ENCODE measurements around the gene PSMD8. TPM values are rescaled to one million over a fixed set of nuclear protein-coding genes. Genes with fewer than 3 reads are reported as not detected.

PSMD8 gene
- total RNA-seq, 1 donor from 2014 or later: 316 TPM

DNA sequence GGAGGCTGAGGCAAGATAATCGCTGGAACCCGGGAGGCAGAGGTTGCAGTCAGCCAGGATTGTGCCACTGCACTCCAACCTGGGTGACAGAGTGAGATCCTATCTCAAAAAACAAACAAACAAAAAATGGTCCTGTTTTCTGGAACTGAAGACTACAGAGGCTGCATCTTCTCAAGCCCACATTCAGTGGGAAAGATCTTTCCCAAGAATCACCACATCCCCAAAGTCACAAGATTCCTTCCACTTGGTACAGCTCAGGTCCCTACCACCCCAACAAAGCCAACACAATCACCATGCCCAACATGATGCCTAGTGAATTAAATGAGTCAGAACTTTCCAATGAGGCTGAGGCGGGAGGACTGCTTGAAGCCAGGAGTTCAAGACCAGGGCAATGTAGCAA, 23.5 kb upstream of the PSMD8 start:
- no peak overlapping the region for H3K4me3 ChIP-seq (ENCODE audit: low read depth, low read length)
- no peaks in the 10 kb centered on the region for H3K36me3 ChIP-seq (ENCODE audit: control insufficient read depth, insufficient read depth, low read length)
- TF ChIP-seq CTCF (IDR thresholded peaks at IDR 0.05; ENCODE audit: insufficient read depth, low read length, poor library complexity, severe bottlenecking): no peak
- DNase-seq (ENCODE audit: low read depth): no peak
- H3K27me3 ChIP-seq (ENCODE audit: control insufficient read depth, insufficient read depth, low read length): peaks cover 6% of the 10 kb centered on the region

DNA sequence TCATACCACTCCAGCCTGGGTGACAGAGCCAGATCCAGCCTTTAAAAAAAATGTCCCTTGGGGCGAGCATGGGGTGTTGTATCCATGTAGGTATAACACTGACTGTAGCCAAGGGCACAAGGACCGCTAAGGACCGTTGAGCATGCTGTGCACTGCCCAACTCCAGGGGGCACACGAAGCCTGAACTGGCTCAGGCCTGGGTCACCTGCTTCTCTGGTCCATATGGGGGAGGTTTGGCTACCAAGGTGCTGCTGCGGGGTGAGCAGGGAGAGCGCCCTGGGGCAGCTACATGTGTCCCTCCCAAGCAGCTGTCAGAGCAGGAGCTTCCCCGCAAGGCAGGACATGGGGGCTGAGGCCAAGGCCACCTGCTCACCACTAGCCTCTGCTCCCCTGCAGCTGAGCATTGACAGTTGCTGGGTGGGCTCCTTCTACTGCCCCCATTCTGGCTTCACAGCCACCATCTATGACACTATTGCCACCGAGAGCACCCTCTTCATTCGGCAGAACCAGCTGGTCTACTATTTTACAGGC, 22.4 kb upstream of the PSMD8 start:
- Histone ChIP-seq H3K27me3 (ENCODE audit: control insufficient read depth, insufficient read depth, low read length) (peaks cover 15% of the 10 kb centered on the region), H3K4me3 (ENCODE audit: low read depth, low read length) (no peak overlapping the region), H3K36me3 (ENCODE audit: control insufficient read depth, insufficient read depth, low read length) (no peaks in the 10 kb centered on the region)
- TF ChIP-seq CTCF (IDR thresholded peaks at IDR 0.05; ENCODE audit: insufficient read depth, low read length, poor library complexity, severe bottlenecking): no peak
- no peak for DNase-seq (ENCODE audit: low read depth)

- Histone ChIP-seq H3K36me3 (ENCODE audit: control insufficient read depth, insufficient read depth, low read length) (no peaks in the 10 kb centered on the region), H3K4me3 (ENCODE audit: low read depth, low read length) (no peak overlapping the region), H3K27me3 (ENCODE audit: control insufficient read depth, insufficient read depth, low read length) (peaks cover 16% of the 10 kb centered on the region)
- no peak for DNase-seq (ENCODE audit: low read depth)
- TF ChIP-seq CTCF (IDR thresholded peaks at IDR 0.05; ENCODE audit: insufficient read depth, low read length, poor library complexity, severe bottlenecking): no peak
These were observed 21.8 kb upstream of the PSMD8 start for GRCh38 chr19:38352611-38353010.

- no peak for DNase-seq (ENCODE audit: low read depth)
- Histone ChIP-seq H3K36me3 (ENCODE audit: control insufficient read depth, insufficient read depth, low read length) (no peaks in the 10 kb centered on the region), H3K27me3 (ENCODE audit: control insufficient read depth, insufficient read depth, low read length) (peaks cover 45% of the 10 kb centered on the region), H3K4me3 (ENCODE audit: low read depth, low read length) (no peak overlapping the region)
- TF ChIP-seq CTCF (IDR thresholded peaks at IDR 0.05; ENCODE audit: insufficient read depth, low read length, poor library complexity, severe bottlenecking): no peak
These were observed 18.3 kb upstream of the PSMD8 start for GRCh38 chr19:38355728-38356725.

DNA sequence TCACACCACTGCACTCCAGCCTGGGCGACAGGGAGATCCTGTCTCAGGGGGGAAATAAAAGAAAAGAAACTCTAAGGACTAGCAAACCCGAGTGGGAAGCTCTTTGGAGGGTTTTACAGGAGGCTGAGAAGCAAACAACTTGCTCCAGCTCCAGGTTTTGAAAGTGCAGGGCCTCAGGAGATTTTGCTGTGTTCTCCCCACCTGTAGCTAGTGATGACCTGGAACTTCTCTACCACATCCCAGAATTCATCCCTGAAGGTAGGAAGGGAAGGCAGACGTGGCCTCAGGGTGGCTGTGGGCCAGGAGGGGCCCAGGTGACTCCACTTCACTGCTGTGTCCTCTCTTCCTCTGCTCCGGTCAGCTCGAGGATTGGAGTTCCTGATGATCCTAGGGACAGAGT, 16.3 kb upstream of the PSMD8 start:
- no peak for DNase-seq (ENCODE audit: low read depth)
- H3K36me3 ChIP-seq (ENCODE audit: control insufficient read depth, insufficient read depth, low read length): no peaks in the 10 kb centered on the region

More for the DNA sequence above, 16.3 kb upstream of the PSMD8 start:
- no peak overlapping the region for H3K4me3 ChIP-seq (ENCODE audit: low read depth, low read length)
- peaks cover 51% of the 10 kb centered on the region for H3K27me3 ChIP-seq (ENCODE audit: control insufficient read depth, insufficient read depth, low read length)
- no peak for TF ChIP-seq CTCF (IDR thresholded peaks at IDR 0.05; ENCODE audit: insufficient read depth, low read length, poor library complexity, severe bottlenecking)
